Endometrium (tissue), 2 donors: ENCODE data around the gene ZBTB40.

Experiments
- FAIRE-seq: peaks from 2 replicates; lab custom pipeline; 2012; peaks lifted over from hg19 to GRCh38; lab: Jason Lieb, UNC
- donor health status: control.
- donor health status: control.

ZBTB40 gene

GRCh38 chr1:22426781-22427180, 24.9 kb upstream of the ZBTB40 start:
- no peak for FAIRE-seq

GRCh38 chr1:22428672-22429071, 23.0 kb upstream of the ZBTB40 start:
- no peak for FAIRE-seq

- no peak for FAIRE-seq
Measured at GRCh38 chr1:22431965-22432364, 19.7 kb upstream of the ZBTB40 start.

- peak; percentile 53 for FAIRE-seq
Measured at GRCh38 chr1:22434717-22435116, 16.9 kb upstream of the ZBTB40 start.

- FAIRE-seq, result no peak
Measured at GRCh38 chr1:22436948-22437347, 14.7 kb upstream of the ZBTB40 start.

- FAIRE-seq, result no peak
Measured at GRCh38 chr1:22437573-22437972, 14.1 kb upstream of the ZBTB40 start.

GRCh38 chr1:22440582-22440981, 11.1 kb upstream of the ZBTB40 start:
- FAIRE-seq, result no peak

GRCh38 chr1:22442212-22442894, 9.3 kb upstream of the ZBTB40 start:
- no peak for FAIRE-seq

- no peak for FAIRE-seq
Measured at GRCh38 chr1:22443332-22443731, 8.3 kb upstream of the ZBTB40 start.

- FAIRE-seq, result no peak
Measured at GRCh38 chr1:22444856-22445255, 6.8 kb upstream of the ZBTB40 start.

GRCh38 chr1:22447621-22448111, 4.0 kb upstream of the ZBTB40 start:
- FAIRE-seq, result no peak

GRCh38 chr1:22449636-22450035, 2.0 kb upstream of the ZBTB40 start:
- no peak for FAIRE-seq

- FAIRE-seq, result no peak
Measured at GRCh38 chr1:22450351-22451021, 1.2 kb upstream of the ZBTB40 start.

GRCh38 chr1:22452481-22452957, 868 bp downstream of the ZBTB40 start:
- FAIRE-seq, result no peak

- FAIRE-seq, result no peak
Measured at GRCh38 chr1:22453181-22453580, 1.5 kb downstream of the ZBTB40 start.

GRCh38 chr1:22454476-22455056, 2.9 kb downstream of the ZBTB40 start:
- no peak for FAIRE-seq

- no peak for FAIRE-seq
Measured at GRCh38 chr1:22457345-22457744, 5.7 kb downstream of the ZBTB40 start.

- FAIRE-seq, result no peak
Measured at GRCh38 chr1:22457836-22458235, 6.2 kb downstream of the ZBTB40 start.

- no peak for FAIRE-seq
Measured at GRCh38 chr1:22461100-22461499, 9.4 kb downstream of the ZBTB40 start.

GRCh38 chr1:22461678-22462527, 10.3 kb downstream of the ZBTB40 start:
- no peak for FAIRE-seq

- FAIRE-seq, result no peak
Measured at GRCh38 chr1:22462928-22463327, 11.3 kb downstream of the ZBTB40 start.

GRCh38 chr1:22465015-22465565, 13.4 kb downstream of the ZBTB40 start:
- no peak for FAIRE-seq
